Coronary artery (tissue), 2 donors: ENCODE data around the gene KCNK3.

Experiments used
- DNase-seq: peaks from one replicate; pipeline ENCODE4 v3.0.0-alpha.2; 2017; ENCODE audit warnings: low spot score
- H3K27ac ChIP-seq, 2 donors: fragments of 200-600 bp; sonication (generic); one replicate each; pipeline ENCODE4 v1.5.1; 2016 to 2019
- H3K4me3 ChIP-seq: fragments of 200-600 bp; sonication (generic); 2 replicates; pipeline ENCODE4 v1.5.1; 2016; ENCODE audit warnings: mild to moderate bottlenecking, moderate library complexity
- CTCF ChIP-seq: fragments of 200-600 bp; sonication (generic); IDR thresholded peaks from one replicate; pipeline ENCODE4 v1.5.1; 2019; ENCODE audit warnings: antibody characterized with exemption

The KCNK3 gene

GRCh38 chr2:26764906-26765305 is 72.4 kb downstream of the KCNK3 start:
- Histone ChIP-seq H3K4me3 (peak overlapping the region; percentile 95), H3K27ac (peak overlapping the region; percentile 95 to 98)
- DNase-seq: no peak
- no peak for TF ChIP-seq CTCF

GRCh38 chr2:26765475-26766200 is 73.1 kb downstream of the KCNK3 start:
- DNase-seq: no peak
- H3K4me3 ChIP-seq: peak overlapping the region; percentile 95
- TF ChIP-seq CTCF: no peak
- peak overlapping the region; percentile 95 to 98 for H3K27ac ChIP-seq

DNA sequence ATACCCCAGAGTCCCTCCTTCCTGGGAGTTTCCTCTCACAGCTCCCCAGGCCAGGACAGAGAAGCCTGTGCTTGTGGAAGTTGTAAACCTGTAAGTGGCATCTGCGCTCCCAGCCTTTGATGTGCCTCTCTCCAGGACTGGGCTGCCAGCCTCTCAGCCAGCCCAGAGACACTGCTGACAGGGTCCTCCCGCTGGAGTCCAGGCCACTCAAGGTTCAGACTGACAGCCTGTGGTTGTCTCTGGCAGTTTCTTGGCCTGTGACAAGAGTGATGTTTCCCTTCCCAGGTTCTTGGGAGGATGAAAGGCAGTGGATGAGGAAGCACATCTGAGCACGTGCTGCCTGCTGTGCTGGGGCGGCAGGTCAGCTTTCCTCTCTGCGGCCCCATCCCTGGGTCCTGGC is 74.6 kb downstream of the KCNK3 start:
- H3K27ac ChIP-seq: peak overlapping the region in 1 of 2 donors; percentile 13
- no peak for DNase-seq
- no peak for TF ChIP-seq CTCF
- no peak overlapping the region for H3K4me3 ChIP-seq

- Histone ChIP-seq H3K27ac (peak overlapping the region; percentile 53 to 79), H3K4me3 (no peak overlapping the region)
- TF ChIP-seq CTCF: no peak
- no peak for DNase-seq
Observed at GRCh38 chr2:26767894-26768487, 75.5 kb downstream of the KCNK3 start.

- DNase-seq: no peak
- no peak for TF ChIP-seq CTCF
- Histone ChIP-seq H3K4me3 (no peak overlapping the region), H3K27ac (peak overlapping the region; percentile 79 to 91)
Observed at GRCh38 chr2:26768759-26769088, 76.2 kb downstream of the KCNK3 start.

GRCh38 chr2:26769089-26769761 is 76.7 kb downstream of the KCNK3 start:
- peak; percentile 89 for DNase-seq
- H3K27ac ChIP-seq: peak overlapping the region; percentile 79 to 91

More at GRCh38 chr2:26769089-26769761, 76.7 kb downstream of the KCNK3 start:
- H3K4me3 ChIP-seq: peak overlapping the region; percentile 48
- TF ChIP-seq CTCF: no peak
